AG04450 (cell line): ENCODE data around the gene MTTP. TPM values are rescaled to one million over a fixed set of nuclear protein-coding genes. Genes with fewer than 3 reads are reported as not detected.

ENCODE experiments used
- CTCF ChIA-PET: fragments of 300-600, 350-600 bp; formaldehyde crosslinking; extraction: SDS; loops from one replicate; lab custom pipeline; 2022; ENCODE audit warnings: antibody characterized with exemption, inconsistent platforms; lab: Charles Lee
- POLR2A ChIA-PET: fragments of 350-600 bp; formaldehyde crosslinking; extraction: SDS; loops from one replicate; lab custom pipeline; 2021; ENCODE audit warnings: antibody characterized with exemption, inconsistent platforms; lab: Yijun Ruan, JAX
- DNase-seq: peaks from one replicate; pipeline ENCODE4 v3.0.0-alpha.2; 2011; ENCODE audit warnings: low read depth, low spot score
- H3K27ac ChIP-seq: one replicate; pipeline ENCODE4 v1.5.1; 2012; ENCODE audit warnings: low read depth, low read length, control low read depth
- H3K27me3 ChIP-seq: one replicate; pipeline ENCODE4 v1.6.0; 2012; ENCODE audit warnings: low read length; ENCODE audit not compliant: control insufficient read depth, insufficient read depth
- H3K4me3 ChIP-seq: 2 replicates; pipeline ENCODE4 v1.5.1; 2011; ENCODE audit warnings: mild to moderate bottlenecking, low read depth, low read length, control low read depth
- H3K9me3 ChIP-seq: 2 replicates; pipeline ENCODE4 v1.5.1; 2012; ENCODE audit warnings: low read length; ENCODE audit not compliant: control insufficient read depth, insufficient read depth
- CTCF ChIP-seq: IDR thresholded peaks from 2 replicates; pipeline ENCODE4 v1.5.1; 2011; ENCODE audit warnings: low read depth, low read length, control low read depth, inconsistent platforms
- polyA plus RNA-seq: library from polyadenylated mRNA; depleted of rRNA; stranded (reverse); fragments of >200 nt; gene quantifications from 2 replicates; pipeline ENCODE4 v1.2.3, GENCODE V29; 2011

Gene MTTP
- polyA plus RNA-seq, 1 experiment, result 0.02 TPM

GRCh38 chr4:99536848-99537247, 37.8 kb upstream of the MTTP start:
- TF ChIP-seq CTCF, result no peak
- DNase-seq, result no peak
- Histone ChIP-seq H3K27me3 (no peaks in the 10 kb centered on the region), H3K27ac (no peak overlapping the region), H3K4me3 (no peak overlapping the region), H3K9me3 (no peaks in the 10 kb centered on the region)
- ChIA-PET POLR2A (no interaction called here), CTCF (no interaction called here)

- CTCF ChIA-PET, result no interaction called here
- Histone ChIP-seq H3K27ac (no peak overlapping the region), H3K4me3 (no peak overlapping the region), H3K27me3 (no peaks in the 10 kb centered on the region), H3K9me3 (no peaks in the 10 kb centered on the region)
- no peak for TF ChIP-seq CTCF
- DNase-seq, result no peak
- POLR2A ChIA-PET, result no interaction called here
These were observed 37.0 kb upstream of the MTTP start for GRCh38 chr4:99537674-99538073.

GRCh38 chr4:99540277-99540939, 34.2 kb upstream of the MTTP start:
- POLR2A ChIA-PET, result no interaction called here
- no peak for DNase-seq
- H3K9me3 ChIP-seq, result no peaks in the 10 kb centered on the region
- H3K27me3 ChIP-seq, result no peaks in the 10 kb centered on the region
- no peak overlapping the region for H3K27ac ChIP-seq
- no peak overlapping the region for H3K4me3 ChIP-seq
- CTCF ChIA-PET, result no interaction called here
- TF ChIP-seq CTCF, result no peak

- no peak for TF ChIP-seq CTCF
- H3K9me3 ChIP-seq, result no peaks in the 10 kb centered on the region
- ChIA-PET POLR2A (no interaction called here), CTCF (interaction anchor here (0.9 kb wide), 1 partner anchor 11 kb away, joined by 3 read pairs; the partner anchor contains the start of gene TRMT10A)
- no peak overlapping the region for H3K4me3 ChIP-seq
- no peaks in the 10 kb centered on the region for H3K27me3 ChIP-seq
- H3K27ac ChIP-seq, result no peak overlapping the region
- DNase-seq, result no peak
These were observed 21.8 kb upstream of the MTTP start for GRCh38 chr4:99552872-99553271.
